Vein endothelial cell (primary cell): ENCODE data around the gene CISH. TPM values are rescaled to one million over a fixed set of nuclear protein-coding genes. Genes with fewer than 3 reads are reported as not detected.

Experiments
- total RNA-seq: library from RNA; depleted of rRNA; stranded (reverse); fragments of >200 nt; gene quantifications from 2 replicates; pipeline ENCODE4 v1.2.3, GENCODE V29; 2012

CISH gene, protein sequence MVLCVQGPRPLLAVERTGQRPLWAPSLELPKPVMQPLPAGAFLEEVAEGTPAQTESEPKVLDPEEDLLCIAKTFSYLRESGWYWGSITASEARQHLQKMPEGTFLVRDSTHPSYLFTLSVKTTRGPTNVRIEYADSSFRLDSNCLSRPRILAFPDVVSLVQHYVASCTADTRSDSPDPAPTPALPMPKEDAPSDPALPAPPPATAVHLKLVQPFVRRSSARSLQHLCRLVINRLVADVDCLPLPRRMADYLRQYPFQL
- total RNA-seq = 0.33 and 0.48 TPM in 2 replicates

DNA sequence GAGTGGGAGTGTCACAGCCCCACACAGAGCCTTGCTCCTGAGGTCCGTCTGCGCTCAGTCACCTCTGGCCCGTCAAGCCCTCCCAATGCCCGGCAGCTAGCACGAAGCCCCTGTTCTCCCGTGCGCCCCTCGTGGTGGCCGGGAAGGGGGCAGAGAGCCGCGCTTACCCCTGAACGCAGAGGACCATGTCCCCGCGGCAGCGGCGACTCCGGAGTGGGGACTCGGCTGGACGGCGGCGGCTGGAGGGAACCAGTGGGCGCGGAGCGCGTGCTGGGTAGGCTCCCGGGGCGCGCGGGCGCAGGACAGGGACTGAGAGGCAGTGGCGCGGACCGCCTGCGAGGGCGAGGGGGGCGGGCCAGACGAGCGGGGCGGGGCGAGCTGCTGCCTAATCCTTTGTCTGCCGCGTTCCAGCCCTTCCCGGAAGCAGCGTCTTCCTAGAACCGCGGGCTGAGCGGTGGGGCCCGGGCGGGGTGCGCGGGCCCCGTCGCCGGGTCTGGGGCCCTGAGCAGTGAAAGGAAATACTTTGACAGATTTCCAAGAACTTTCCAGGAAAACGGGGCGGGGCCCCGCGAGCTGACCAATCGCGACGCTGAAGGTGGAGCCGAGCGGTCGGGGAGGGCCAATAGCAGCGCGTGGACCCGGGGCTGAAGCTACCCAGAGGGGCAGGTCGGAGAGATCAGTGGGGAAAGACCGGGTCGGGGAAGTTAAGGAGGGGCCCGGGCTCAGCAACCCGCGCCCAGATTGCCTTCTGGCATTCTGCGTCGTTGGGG is at the start of gene CISH:
Gene CISH (minus strand): TSS at position 311 of the 770 bp plus-strand sequence. CDS start 124 bp downstream, at position 187.

DNA sequence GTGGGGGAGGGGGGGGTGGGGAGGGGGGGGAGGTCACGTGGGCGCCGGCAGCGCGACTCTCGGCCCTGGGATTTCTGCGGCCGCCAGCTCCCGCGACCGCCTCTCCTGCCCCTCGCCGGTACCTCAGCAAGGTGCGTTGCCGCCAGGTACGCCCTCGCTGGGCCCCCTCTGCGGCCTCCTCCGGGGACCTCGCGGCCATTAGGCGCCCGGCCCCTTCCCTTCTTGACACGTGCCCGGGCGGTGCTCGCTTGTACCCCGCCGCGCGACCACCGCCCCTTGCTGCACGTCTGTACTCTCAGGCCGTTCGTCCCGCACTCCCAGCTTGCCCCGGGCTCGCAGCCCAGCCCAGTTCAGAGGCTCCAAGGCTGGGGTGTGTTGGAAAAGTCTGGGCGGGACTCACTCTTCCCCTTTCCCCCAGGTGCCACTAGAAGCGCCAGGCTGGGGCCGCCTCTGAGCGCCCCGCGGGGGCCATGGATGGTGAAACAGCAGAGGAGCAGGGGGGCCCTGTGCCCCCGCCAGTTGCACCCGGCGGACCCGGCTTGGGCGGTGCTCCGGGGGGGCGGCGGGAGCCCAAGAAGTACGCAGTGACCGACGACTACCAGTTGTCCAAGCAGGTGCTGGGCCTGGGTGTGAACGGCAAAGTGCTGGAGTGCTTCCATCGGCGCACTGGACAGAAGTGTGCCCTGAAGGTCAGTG is 5.7 kb upstream of the CISH start, which contains the start of gene MAPKAPK3:
Gene MAPKAPK3 (plus strand): TSS at position 56 of the 696 bp plus-strand sequence. CDS start 415 bp downstream, at position 471.

DNA sequence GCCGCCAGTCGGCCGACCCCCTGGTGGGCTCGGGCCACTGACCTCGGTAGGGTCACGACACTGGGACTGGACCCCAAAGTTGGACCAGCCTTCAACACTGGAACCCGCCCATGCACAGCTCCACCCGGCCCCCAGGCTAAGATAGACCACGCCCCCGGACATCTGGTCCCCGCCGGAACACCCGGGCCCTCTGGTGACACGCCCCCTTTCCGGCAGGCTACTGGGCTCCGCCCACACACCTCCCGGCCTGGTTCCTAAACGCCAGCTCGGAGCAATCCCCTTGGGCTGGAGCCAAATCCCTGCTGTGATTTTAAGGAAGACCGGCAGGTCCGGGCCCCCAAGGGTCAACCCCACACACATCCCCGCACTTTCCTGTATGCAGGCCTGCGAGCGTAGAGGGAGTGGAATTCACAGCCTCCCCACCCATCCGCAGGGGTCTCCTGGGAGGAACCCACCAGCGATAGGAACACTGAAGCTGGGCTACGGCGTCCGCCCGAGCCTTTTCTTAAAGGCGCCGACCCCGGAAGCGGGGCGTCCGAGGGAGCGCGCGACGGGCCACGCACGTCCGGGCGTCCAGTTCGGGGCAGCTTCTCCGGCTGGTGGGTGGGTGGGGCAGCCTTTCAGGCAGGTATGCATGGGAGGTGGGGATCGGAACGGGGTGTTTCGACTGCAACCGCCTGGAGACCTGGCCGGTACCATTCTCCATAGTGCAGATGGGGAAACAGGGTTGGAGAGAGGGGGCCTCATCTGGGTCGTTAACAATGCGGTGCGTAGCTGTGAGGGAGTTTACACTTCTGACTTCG is 42.4 kb downstream of the CISH start, which contains the start of gene HEMK1:
Gene HEMK1 (plus strand): TSS at position 576 of the 803 bp plus-strand sequence. CDS start 1,583 bp downstream, outside the sequence.

DNA sequence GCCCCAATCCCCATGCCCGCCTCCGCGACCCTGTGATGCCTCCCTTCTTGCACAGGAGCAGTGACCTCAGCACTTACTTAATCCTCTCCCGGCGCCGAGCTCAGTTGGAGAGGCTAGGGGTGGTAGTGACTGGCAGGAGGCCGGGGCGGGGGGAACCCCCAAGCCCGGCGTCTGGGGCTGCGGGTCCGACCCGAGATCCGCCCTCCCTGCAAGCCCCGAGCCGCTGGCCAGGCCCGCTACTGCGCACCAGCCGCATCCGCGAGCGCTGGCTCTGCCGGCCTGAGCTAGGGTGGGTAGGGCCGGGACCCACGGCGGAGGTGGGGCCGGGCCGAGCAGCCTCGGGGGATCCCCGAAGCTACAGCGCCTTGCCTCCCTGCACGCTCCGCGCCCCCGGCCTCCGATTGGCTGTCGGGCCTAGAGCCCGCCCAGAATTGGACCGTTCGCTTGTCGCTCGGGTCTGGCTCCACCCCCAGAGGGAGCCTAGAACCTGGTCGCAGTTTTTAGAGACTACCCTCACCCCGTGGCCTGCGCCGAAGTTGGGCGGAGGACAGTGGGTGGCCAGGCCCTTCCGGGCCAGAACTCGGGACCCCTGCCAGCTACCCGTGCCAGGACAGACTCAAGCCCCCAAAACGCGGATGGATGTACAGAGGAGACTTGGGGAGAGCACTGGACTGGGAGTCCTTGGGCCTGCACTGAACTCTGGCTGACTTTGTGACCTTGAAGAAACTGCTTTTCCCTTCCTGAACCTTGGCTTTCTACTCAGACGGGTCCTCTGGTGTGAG is 44.0 kb downstream of the CISH start, which contains the start of gene C3orf18:
Gene C3orf18 (minus strand): TSS at position 362 of the 782 bp plus-strand sequence. CDS start 2,048 bp downstream, outside the sequence.

Other genes with a start within 250 kb of the CISH start
- gene CACNA2D2, start 108.1 kb downstream of the CISH start, total RNA-seq = under 0.01 TPM in 1 of 2 replicates, not detected in the other
- 1.3 and 4.3 TPM in 2 replicates for gene C3orf18, start 44.0 kb downstream of the CISH start, total RNA-seq
- gene HEMK1, start 42.3 kb downstream of the CISH start, total RNA-seq = 7.8 and 9.8 TPM in 2 replicates
- 18.6 and 32.4 TPM in 2 replicates for gene MAPKAPK3, start 5.4 kb upstream of the CISH start, total RNA-seq
- under 0.01 and 0.19 TPM in 2 replicates for gene DOCK3, start 63.2 kb upstream of the CISH start, total RNA-seq